Hepatocyte (in vitro differentiated cells): ENCODE results near the gene RSPH9. TPM values are rescaled to one million over a fixed set of nuclear protein-coding genes. Genes with fewer than 3 reads are reported as not detected.

Source experiments
- DNase-seq: peaks from one replicate; pipeline ENCODE4 v3.0.0-alpha.2; 2016; ENCODE audit warnings: low spot score
- H2AFZ ChIP-seq: fragments of 200-600 bp; sonication (generic); 2 replicates; pipeline ENCODE4 v1.6.0; 2016; ENCODE audit warnings: antibody characterized with exemption, mild to moderate bottlenecking
- H3K27ac ChIP-seq: fragments of 200-600 bp; sonication (generic); 2 replicates; pipeline ENCODE4 v1.5.1; 2016; ENCODE audit warnings: mild to moderate bottlenecking
- H3K27me3 ChIP-seq: fragments of 200-600 bp; sonication (generic); 2 replicates; pipeline ENCODE4 v1.6.1; 2016
- H3K36me3 ChIP-seq: fragments of 200-600 bp; sonication (generic); replicated peaks from 2 replicates; pipeline ENCODE4 v1.5.1; 2016; ENCODE audit warnings: low read depth; ENCODE audit not compliant: insufficient read depth
- H3K4me1 ChIP-seq: fragments of 200-600 bp; sonication (generic); 2 replicates; pipeline ENCODE4 v1.5.1; 2016; ENCODE audit warnings: mild to moderate bottlenecking, moderate library complexity; ENCODE audit not compliant: insufficient read depth
- H3K4me2 ChIP-seq: fragments of 200-600 bp; sonication (generic); 2 replicates; pipeline ENCODE4 v1.6.0; 2016
- H3K4me3 ChIP-seq: fragments of 200-600 bp; sonication (generic); 2 replicates; pipeline ENCODE4 v1.5.1; 2016; ENCODE audit warnings: mild to moderate bottlenecking
- H3K79me2 ChIP-seq: fragments of 200-600 bp; sonication (generic); 2 replicates; pipeline ENCODE4 v1.6.0; 2017; ENCODE audit warnings: mild to moderate bottlenecking
- H3K9me2 ChIP-seq: fragments of 200-600 bp; sonication (generic); replicated peaks from 2 replicates; pipeline ENCODE4 v1.6.0; 2017; ENCODE audit warnings: mild to moderate bottlenecking; ENCODE audit not compliant: insufficient read depth
- H3K9me3 ChIP-seq: fragments of 200-600 bp; sonication (generic); 2 replicates; pipeline ENCODE4 v1.5.1; 2016; ENCODE audit warnings: low read depth, mild to moderate bottlenecking
- H4K20me1 ChIP-seq: fragments of 200-600 bp; sonication (generic); 2 replicates; pipeline ENCODE4 v1.6.0; 2016; ENCODE audit warnings: mild to moderate bottlenecking; ENCODE audit not compliant: insufficient read depth, poor library complexity, severe bottlenecking
- CTCF ChIP-seq: fragments of 200-600 bp; sonication (generic); IDR thresholded peaks from 2 replicates; pipeline ENCODE4 v1.5.1; 2016; ENCODE audit warnings: antibody characterized with exemption, mild to moderate bottlenecking; ENCODE audit not compliant: poor library complexity
- EZH2 ChIP-seq: fragments of 200-600 bp; sonication (generic); IDR thresholded peaks from 2 replicates; pipeline ENCODE4 v1.6.1; 2016; ENCODE audit warnings: antibody characterized with exemption, mild to moderate bottlenecking, borderline replicate concordance
- EZH2phosphoT487 ChIP-seq: fragments of 200-600 bp; sonication (generic); IDR thresholded peaks from one replicate; pipeline ENCODE4 v1.6.1; 2018; ENCODE audit warnings: antibody characterized with exemption, mild to moderate bottlenecking, low read depth, moderate library complexity; ENCODE audit not compliant: unreplicated experiment, severe bottlenecking
- WGBS: methylation state at CpG from one replicate; pipeline ENCODE4 v1.1.6; 2016; ENCODE audit warnings: low lambda C conversion rate; ENCODE audit errors: missing lambda C conversion rate; 5-methylcytosine and 5-hydroxymethylcytosine counted together
- polyA plus RNA-seq: library from polyadenylated mRNA; unstranded; fragments of >200 nt; fragmentation: Nextera tagmentation; extraction: Ambion mirVana; gene quantifications from 2 replicates; pipeline ENCODE4 v1.2.1, GENCODE V29; 2016
- total RNA-seq: library from RNA; depleted of rRNA; stranded (reverse); fragments of >200 nt; gene quantifications from 2 replicates; pipeline ENCODE4 v1.2.3, GENCODE V29; 2014

The RSPH9 gene
- total and polyA plus RNA-seq, 2 experiments from 2014 or later: 0.73 to 1.8 TPM

- 93% methylated on average over 7 of the region's 7 CpGs for WGBS
- H3K4me3 ChIP-seq: no peak overlapping the region
- H3K9me3 ChIP-seq: no peaks in the 10 kb centered on the region
- TF ChIP-seq EZH2 (no peak), CTCF (no peak), EZH2phosphoT487 (no peak)
- H3K4me1 ChIP-seq: peaks cover 25% of the 10 kb centered on the region
- no peak overlapping the region for H2AFZ ChIP-seq
- peaks cover 9% of the 10 kb centered on the region for H4K20me1 ChIP-seq
- peaks cover 35% of the 10 kb centered on the region for H3K79me2 ChIP-seq
- no peaks in the 10 kb centered on the region for H3K27me3 ChIP-seq
- no peak overlapping the region for H3K4me2 ChIP-seq
- H3K36me3 ChIP-seq: no peaks in the 10 kb centered on the region
- H3K27ac ChIP-seq: no peak overlapping the region
- no peak for DNase-seq
- no peaks in the 10 kb centered on the region for H3K9me2 ChIP-seq
Measured at GRCh38 chr6:43678341-43678740, 33.5 kb downstream of the RSPH9 start.

- no peak for DNase-seq
- Histone ChIP-seq H3K4me3 (no peak overlapping the region), H3K9me3 (no peaks in the 10 kb centered on the region), H3K79me2 (peaks cover 43% of the 10 kb centered on the region), H3K4me1 (peaks cover 25% of the 10 kb centered on the region), H2AFZ (no peak overlapping the region), H4K20me1 (peaks cover 9% of the 10 kb centered on the region), H3K9me2 (no peaks in the 10 kb centered on the region), H3K27me3 (no peaks in the 10 kb centered on the region), H3K4me2 (no peak overlapping the region), H3K27ac (no peak overlapping the region), H3K36me3 (no peaks in the 10 kb centered on the region)
- 85% methylated on average over 6 of the region's 6 CpGs for WGBS
- no peak for TF ChIP-seq CTCF
- TF ChIP-seq EZH2phosphoT487: no peak
- no peak for TF ChIP-seq EZH2
Measured at GRCh38 chr6:43679057-43679456, 34.2 kb downstream of the RSPH9 start.

GRCh38 chr6:43680308-43681200, 35.7 kb downstream of the RSPH9 start:
- WGBS: 68% methylated on average over 11 of the region's 11 CpGs
- DNase-seq: no peak
- no peak overlapping the region for H3K4me3 ChIP-seq
- peak overlapping the region; percentile 24 for H3K4me2 ChIP-seq
- TF ChIP-seq EZH2: no peak
- TF ChIP-seq CTCF: no peak
- no peak for TF ChIP-seq EZH2phosphoT487
- no peaks in the 10 kb centered on the region for H3K9me2 ChIP-seq
- no peaks in the 10 kb centered on the region for H3K9me3 ChIP-seq
- H3K27me3 ChIP-seq: no peaks in the 10 kb centered on the region
- no peaks in the 10 kb centered on the region for H3K36me3 ChIP-seq
- H3K79me2 ChIP-seq: peaks cover 58% of the 10 kb centered on the region
- no peak overlapping the region for H2AFZ ChIP-seq
- peaks cover 14% of the 10 kb centered on the region for H4K20me1 ChIP-seq
- peak overlapping the region; percentile 58 for H3K27ac ChIP-seq
- H3K4me1 ChIP-seq: peaks cover 25% of the 10 kb centered on the region
